SH-SY5Y (cell line): ENCODE results near the gene NCLN.

Source experiments
- GATA2 ChIP-seq: IDR thresholded peaks from 2 replicates; pipeline ENCODE4 v1.6.1; 2011; ENCODE audit warnings: mild to moderate bottlenecking, low read depth, low read length
- GATA3 ChIP-seq: IDR thresholded peaks from 2 replicates; pipeline ENCODE4 v1.6.1; 2011; ENCODE audit warnings: low read depth, mild to moderate bottlenecking, low read length, moderate library complexity

- TF ChIP-seq GATA2, result no peak
- TF ChIP-seq GATA3, result no peak
Measured at GRCh38 chr19:3137119-3137518, 48.6 kb upstream of the NCLN start.
